GM12892 (cell line): ENCODE measurements around the gene PTPN23.

Source experiments
- POLR2AphosphoS5 ChIP-seq: IDR thresholded peaks from 2 replicates; pipeline ENCODE4 v1.6.1; 2011; ENCODE audit warnings: low read depth, low read length, control low read depth
- TAF1 ChIP-seq: IDR thresholded peaks from 2 replicates; pipeline ENCODE4 v1.6.1; 2011; ENCODE audit warnings: low read depth, mild to moderate bottlenecking, control low read depth, low read length, borderline replicate concordance

GRCh38 chr3:47394140-47394870, 13.5 kb downstream of the PTPN23 start:
- TF ChIP-seq POLR2AphosphoS5, result no peak
- no peak for TF ChIP-seq TAF1
